Mesenchymal stem cell (in vitro differentiated cells and primary cell): Measurements from ENCODE around the gene MACROD1.
A peak's percentile ranks its signal among the peaks of the same experiment; 100 is the strongest.

ENCODE experiments used
- DNase-seq: peaks from one replicate; pipeline ENCODE4 v3.0.0-alpha.2; 2013
- H2AFZ ChIP-seq: one replicate; pipeline ENCODE4 v1.6.1; 2013; ENCODE audit warnings: low read depth, mild to moderate bottlenecking, control low read depth, inconsistent platforms, low read length, moderate library complexity
- H2AK5ac ChIP-seq: 2 replicates; pipeline ENCODE4 v1.6.1; 2013; ENCODE audit warnings: low read length, moderate library complexity, mild to moderate bottlenecking, inconsistent platforms; ENCODE audit not compliant: severe bottlenecking
- H2BK120ac ChIP-seq: one replicate; pipeline ENCODE4 v1.6.1; 2013; ENCODE audit warnings: low read depth, mild to moderate bottlenecking, inconsistent platforms, low read length, moderate library complexity
- H2BK12ac ChIP-seq, 2 experiments: one replicate each; pipeline ENCODE4 v1.6.1; 2013; ENCODE audit warnings: inconsistent platforms in 2 of 2, low read length in 2 of 2, mild to moderate bottlenecking in 2 of 2, moderate library complexity in 2 of 2, control low read depth in 1 of 2
- H2BK15ac ChIP-seq: one replicate; pipeline ENCODE4 v1.6.1; 2013; ENCODE audit warnings: mild to moderate bottlenecking, low read depth, inconsistent platforms; ENCODE audit not compliant: poor library complexity, severe bottlenecking
- H2BK5ac ChIP-seq: 2 replicates; pipeline ENCODE4 v1.6.1; 2013; ENCODE audit warnings: low read depth, mild to moderate bottlenecking, low read length, control low read depth, inconsistent platforms; ENCODE audit not compliant: poor library complexity, severe bottlenecking
- H3K14ac ChIP-seq, 2 experiments: one replicate each; pipeline ENCODE4 v1.6.1; 2013; ENCODE audit warnings: inconsistent platforms in 2 of 2, low read length in 2 of 2, control low read depth in 1 of 2, mild to moderate bottlenecking in 1 of 2, moderate library complexity in 1 of 2
- H3K18ac ChIP-seq, 2 experiments: one replicate each; pipeline ENCODE4 v1.6.1; 2013; ENCODE audit warnings: inconsistent platforms in 2 of 2, low read length in 2 of 2, control low read depth in 1 of 2, low read depth in 1 of 2, mild to moderate bottlenecking in 1 of 2
- H3K23ac ChIP-seq, 2 experiments: one replicate each; pipeline ENCODE4 v1.6.1; 2013; ENCODE audit warnings: inconsistent platforms in 2 of 2, low read length in 2 of 2, mild to moderate bottlenecking in 2 of 2, moderate library complexity in 2 of 2, control low read depth in 1 of 2
- H3K27ac ChIP-seq: 2 replicates; pipeline ENCODE4 v1.5.1; 2013; ENCODE audit warnings: mild to moderate bottlenecking, moderate library complexity, low read length, control low read depth, inconsistent platforms; ENCODE audit not compliant: poor library complexity, severe bottlenecking
- H3K27me3 ChIP-seq, 2 experiments: 2 replicates each; pipeline versions ENCODE4 v1.6.1 to v1.7.0; 2013; ENCODE audit warnings: low read length in 2 of 2, mild to moderate bottlenecking in 2 of 2, moderate library complexity in 2 of 2, control low read depth in 1 of 2, inconsistent platforms in 1 of 2; ENCODE audit not compliant: control insufficient read depth in 1 of 2, insufficient read depth in 1 of 2
- H3K36me3 ChIP-seq, 2 experiments: 2 replicates each; pipeline versions ENCODE4 v1.6.1 to v1.7.0; 2013; ENCODE audit warnings: low read length in 2 of 2, control low read depth in 1 of 2, inconsistent platforms in 1 of 2, low read depth in 1 of 2, mild to moderate bottlenecking in 1 of 2; ENCODE audit not compliant: insufficient read depth in 2 of 2, control insufficient read depth in 1 of 2
- H3K4ac ChIP-seq, 2 experiments: one replicate each; pipeline ENCODE4 v1.6.1; 2013; ENCODE audit warnings: inconsistent platforms in 2 of 2, low read length in 2 of 2, mild to moderate bottlenecking in 2 of 2, moderate library complexity in 2 of 2, control low read depth in 1 of 2, low read depth in 1 of 2
- H3K4me1 ChIP-seq: 2 replicates; pipeline ENCODE4 v1.6.1; 2013; ENCODE audit warnings: low read depth, low read length, control low read depth; ENCODE audit not compliant: control insufficient read depth, insufficient read depth
- H3K4me2 ChIP-seq: 2 replicates; pipeline ENCODE4 v1.6.1; 2013; ENCODE audit warnings: low read length, mild to moderate bottlenecking, inconsistent platforms; ENCODE audit not compliant: poor library complexity, severe bottlenecking
- H3K4me3 ChIP-seq, 2 experiments: 2 replicates each; pipeline versions ENCODE4 v1.5.1 to v1.7.0; 2013; ENCODE audit warnings: low read length in 2 of 2, mild to moderate bottlenecking in 2 of 2, control low read depth in 1 of 2, low read depth in 1 of 2; ENCODE audit not compliant: insufficient read depth in 1 of 2
- H3K79me1 ChIP-seq: replicated peaks from 2 replicates; pipeline ENCODE4 v1.6.1; 2013; ENCODE audit warnings: mild to moderate bottlenecking, control low read depth, low read length, inconsistent platforms; ENCODE audit not compliant: poor library complexity, severe bottlenecking
- H3K9ac ChIP-seq: 2 replicates; pipeline ENCODE4 v1.7.0; 2013; ENCODE audit warnings: mild to moderate bottlenecking, low read length, moderate library complexity
- H3K9me3 ChIP-seq: 2 replicates; pipeline ENCODE4 v1.7.0; 2013; ENCODE audit warnings: mild to moderate bottlenecking, low read length; ENCODE audit not compliant: control insufficient read depth
- H4K8ac ChIP-seq: one replicate; pipeline ENCODE4 v1.6.1; 2013; ENCODE audit warnings: inconsistent platforms, mild to moderate bottlenecking, low read length, moderate library complexity
- H4K91ac ChIP-seq: one replicate; pipeline ENCODE4 v1.6.1; 2013; ENCODE audit warnings: mild to moderate bottlenecking, low read length, inconsistent platforms
- WGBS: methylation state at CpG from one replicate; pipeline ENCODE4 v1.1.7; 2013; ENCODE audit warnings: mixed read lengths; 5-methylcytosine and 5-hydroxymethylcytosine counted together

The MACROD1 gene

DNA sequence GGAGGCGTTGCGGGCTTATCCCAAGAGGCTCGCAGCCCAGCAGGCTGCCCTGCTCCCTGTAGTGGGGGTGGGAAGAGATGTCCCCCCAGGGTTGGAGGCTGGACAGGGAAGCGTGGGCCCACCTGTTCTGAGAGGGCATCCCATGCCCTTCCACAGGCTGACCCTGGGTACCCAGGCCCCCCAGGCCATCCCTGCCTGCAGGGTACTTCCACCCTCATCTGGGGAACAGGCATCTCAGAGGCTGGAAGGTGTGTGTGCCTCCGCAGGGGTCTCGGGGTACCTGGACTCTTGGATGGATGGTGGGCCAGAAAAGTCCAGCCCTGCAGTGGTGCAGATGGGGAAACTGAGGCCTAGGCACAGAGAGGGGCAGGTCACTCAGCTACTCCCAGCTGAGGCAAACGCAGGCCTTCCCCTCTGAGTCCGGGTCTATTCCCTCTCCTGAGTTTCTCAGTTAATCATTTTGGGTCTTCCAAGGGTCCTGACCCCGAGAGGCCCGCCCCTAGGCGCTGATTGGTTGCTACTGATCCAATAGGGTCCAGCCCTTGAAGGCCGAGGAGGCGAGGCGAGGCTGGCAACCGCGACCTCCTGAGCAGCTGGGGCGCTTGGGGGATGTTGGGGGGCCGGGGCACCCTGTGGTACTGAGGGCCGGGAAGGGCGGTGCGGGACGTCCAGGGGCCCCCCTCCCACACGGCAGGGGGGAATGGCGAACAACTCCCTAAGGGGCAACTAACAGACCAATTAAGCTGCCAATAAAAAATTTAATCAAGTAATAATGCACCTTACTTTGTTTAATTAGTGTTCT lies 106.4 kb downstream of the MACROD1 start:
- no peak overlapping the region for H4K8ac ChIP-seq
- no peak overlapping the region for H4K91ac ChIP-seq
- H3K4me1 ChIP-seq, result peaks cover 22% of the 10 kb centered on the region
- no peak overlapping the region for H2BK5ac ChIP-seq
- H3K4ac ChIP-seq, result no peak overlapping the region
- no peak overlapping the region for H3K4me2 ChIP-seq
- no peak overlapping the region for H3K27ac ChIP-seq
- H2AFZ ChIP-seq, result no peak overlapping the region
- H3K9me3 ChIP-seq, result no peaks in the 10 kb centered on the region
- DNase-seq, result no peak
- peaks cover 0 to 4% of the 10 kb centered on the region in 2 experiments for H3K36me3 ChIP-seq
- no peaks in the 10 kb centered on the region for H3K79me1 ChIP-seq
- H3K23ac ChIP-seq, result peak overlapping the region in 1 of 2 experiments; percentile 18
- peaks cover 7 to 49% of the 10 kb centered on the region in 2 experiments for H3K27me3 ChIP-seq
- no peak overlapping the region for H2BK15ac ChIP-seq
- no peak overlapping the region for H3K9ac ChIP-seq
- H2BK12ac ChIP-seq, result no peak overlapping the region
- H3K4me3 ChIP-seq, result no peak overlapping the region
- H3K14ac ChIP-seq, result no peak overlapping the region
- H2BK120ac ChIP-seq, result no peak overlapping the region
- no peak overlapping the region for H3K18ac ChIP-seq
- H2AK5ac ChIP-seq, result no peak overlapping the region
- 65% methylated on average over 17 of the region's 24 CpGs for WGBS

GRCh38 chr11:64058494-64058893 lies 107.4 kb downstream of the MACROD1 start:
- WGBS, result 85% methylated on average over 17 of the region's 17 CpGs
- Histone ChIP-seq H3K79me1 (no peaks in the 10 kb centered on the region), H3K27ac (no peak overlapping the region), H3K4ac (no peak overlapping the region), H3K18ac (no peak overlapping the region), H2BK15ac (no peak overlapping the region), H2BK5ac (no peak overlapping the region), H3K4me1 (peaks cover 28% of the 10 kb centered on the region), H4K8ac (no peak overlapping the region), H3K36me3 (peaks cover 0 to 4% of the 10 kb centered on the region in 2 experiments), H3K27me3 (peaks cover 11 to 39% of the 10 kb centered on the region in 2 experiments), H3K4me2 (no peak overlapping the region), H4K91ac (no peak overlapping the region), H2BK120ac (no peak overlapping the region), H2BK12ac (no peak overlapping the region), H3K9ac (no peak overlapping the region), H3K23ac (no peak overlapping the region), H2AK5ac (no peak overlapping the region), H2AFZ (no peak overlapping the region), H3K9me3 (no peaks in the 10 kb centered on the region), H3K4me3 (no peak overlapping the region), H3K14ac (no peak overlapping the region)
- DNase-seq, result no peak

- no peak overlapping the region for H2BK12ac ChIP-seq
- no peak overlapping the region for H2BK120ac ChIP-seq
- H3K4ac ChIP-seq, result no peak overlapping the region
- 92% methylated on average over 10 of the region's 10 CpGs for WGBS
- H2BK15ac ChIP-seq, result no peak overlapping the region
- H3K27ac ChIP-seq, result no peak overlapping the region
- H4K8ac ChIP-seq, result no peak overlapping the region
- H3K79me1 ChIP-seq, result no peaks in the 10 kb centered on the region
- H2BK5ac ChIP-seq, result no peak overlapping the region
- no peak overlapping the region for H4K91ac ChIP-seq
- no peaks in the 10 kb centered on the region for H3K9me3 ChIP-seq
- H3K18ac ChIP-seq, result no peak overlapping the region
- H3K27me3 ChIP-seq, result peaks cover 11 to 33% of the 10 kb centered on the region in 2 experiments
- no peak overlapping the region for H2AFZ ChIP-seq
- H3K36me3 ChIP-seq, result peaks cover 0 to 4% of the 10 kb centered on the region in 2 experiments
- no peak overlapping the region for H3K23ac ChIP-seq
- H3K4me3 ChIP-seq, result no peak overlapping the region
- no peak overlapping the region for H3K4me2 ChIP-seq
- no peak overlapping the region for H3K14ac ChIP-seq
- DNase-seq, result no peak
- no peak overlapping the region for H2AK5ac ChIP-seq
- no peak overlapping the region for H3K9ac ChIP-seq
- peaks cover 34% of the 10 kb centered on the region for H3K4me1 ChIP-seq
These were observed 108.0 kb downstream of the MACROD1 start for GRCh38 chr11:64057890-64058289.

DNA sequence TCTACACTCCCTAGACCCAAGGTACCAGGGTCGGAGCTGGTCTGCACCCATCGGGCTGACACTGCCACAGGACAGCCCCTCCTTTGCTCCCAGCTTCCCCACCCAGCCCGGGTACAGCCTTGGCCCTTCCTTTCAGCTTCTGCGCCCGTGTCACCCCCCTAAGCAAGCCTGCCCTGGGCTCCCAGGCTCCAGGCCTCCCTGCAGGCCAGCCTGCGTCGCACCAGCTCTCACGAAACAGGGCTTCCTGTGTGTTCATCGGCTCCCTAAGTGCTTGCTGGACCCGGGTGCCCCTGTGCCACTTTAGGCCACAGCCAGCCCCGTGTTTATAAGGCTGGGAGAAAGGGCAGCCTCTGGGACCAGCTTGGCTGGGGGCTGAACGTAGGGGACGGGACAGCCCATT lies 109.1 kb downstream of the MACROD1 start:
- Histone ChIP-seq H3K4me3 (no peak overlapping the region), H4K91ac (no peak overlapping the region), H2AFZ (no peak overlapping the region), H3K18ac (no peak overlapping the region), H3K4ac (no peak overlapping the region), H3K27ac (no peak overlapping the region), H2AK5ac (no peak overlapping the region), H2BK120ac (no peak overlapping the region), H2BK5ac (no peak overlapping the region), H3K4me1 (peaks cover 36% of the 10 kb centered on the region), H2BK15ac (no peak overlapping the region), H3K9me3 (no peaks in the 10 kb centered on the region), H4K8ac (no peak overlapping the region), H3K79me1 (no peaks in the 10 kb centered on the region), H2BK12ac (no peak overlapping the region), H3K9ac (no peak overlapping the region), H3K4me2 (no peak overlapping the region), H3K36me3 (peaks cover 0 to 4% of the 10 kb centered on the region in 2 experiments), H3K27me3 (peaks cover 11 to 23% of the 10 kb centered on the region in 2 experiments), H3K14ac (no peak overlapping the region), H3K23ac (no peak overlapping the region)
- DNase-seq, result no peak
- 85% methylated on average over 13 of the region's 13 CpGs for WGBS
